ENCODE results near the gene POLD1.
"Not testable (repeated sequence)": the region's sequence is repeated elsewhere in the genome, so short reads cannot be mapped to it uniquely, and the experiment has no call there.

Gene POLD1

GRCh38 chr19:50435627-50436026 lies 51.5 kb downstream of the POLD1 start:
- no peak for DNase-seq (ENCODE audit: low spot score)

GRCh38 chr19:50437862-50438449 lies 53.8 kb downstream of the POLD1 start:
- DNase-seq (ENCODE audit: low spot score) = no peak

- not testable (repeated sequence) for DNase-seq (ENCODE audit: low spot score)
Measured at GRCh38 chr19:50439130-50439529, 55.0 kb downstream of the POLD1 start.

GRCh38 chr19:50444059-50444458 lies 59.9 kb downstream of the POLD1 start:
- DNase-seq (ENCODE audit: low spot score) = no peak

GRCh38 chr19:50447053-50447452 lies 62.9 kb downstream of the POLD1 start:
- no peak for DNase-seq (ENCODE audit: low spot score)

- DNase-seq (ENCODE audit: low spot score) = no peak
Measured at GRCh38 chr19:50447750-50448149, 63.6 kb downstream of the POLD1 start.

GRCh38 chr19:50449236-50449899 lies 65.2 kb downstream of the POLD1 start:
- no peak for DNase-seq (ENCODE audit: low spot score)

GRCh38 chr19:50450369-50451222 lies 66.4 kb downstream of the POLD1 start:
- DNase-seq (ENCODE audit: low spot score) = no peak

GRCh38 chr19:50451223-50451534 lies 67.0 kb downstream of the POLD1 start:
- no peak for DNase-seq (ENCODE audit: low spot score)

- no peak for DNase-seq (ENCODE audit: low spot score)
Measured at GRCh38 chr19:50453243-50453642, 69.1 kb downstream of the POLD1 start.

GRCh38 chr19:50455992-50456391 lies 71.8 kb downstream of the POLD1 start:
- no peak for DNase-seq (ENCODE audit: low spot score)

- no peak for DNase-seq (ENCODE audit: low spot score)
Measured at GRCh38 chr19:50457300-50457699, 73.2 kb downstream of the POLD1 start.

- DNase-seq (ENCODE audit: low spot score) = no peak
Measured at GRCh38 chr19:50458396-50459066, 74.4 kb downstream of the POLD1 start.

GRCh38 chr19:50459067-50459456 lies 74.9 kb downstream of the POLD1 start:
- no peak for DNase-seq (ENCODE audit: low spot score)

- no peak for DNase-seq (ENCODE audit: low spot score)
Measured at GRCh38 chr19:50459638-50460037, 75.5 kb downstream of the POLD1 start.

- DNase-seq (ENCODE audit: low spot score) = no peak
Measured at GRCh38 chr19:50460161-50460765, 76.1 kb downstream of the POLD1 start.

GRCh38 chr19:50461066-50461875 lies 77.1 kb downstream of the POLD1 start:
- DNase-seq (ENCODE audit: low spot score) = peak; percentile 53

- no peak for DNase-seq (ENCODE audit: low spot score)
Measured at GRCh38 chr19:50462970-50463369, 78.8 kb downstream of the POLD1 start.

GRCh38 chr19:50464348-50464747 lies 80.2 kb downstream of the POLD1 start:
- DNase-seq (ENCODE audit: low spot score) = no peak

GRCh38 chr19:50465000-50465399 lies 80.9 kb downstream of the POLD1 start:
- no peak for DNase-seq (ENCODE audit: low spot score)

- DNase-seq (ENCODE audit: low spot score) = peak; percentile 69
Measured at GRCh38 chr19:50465986-50466705, 82.0 kb downstream of the POLD1 start.

Data from hematopoietic multipotent progenitor cell treated with erythropoietin and hydrocortisone succinate and interleukin-3 and kit ligand, for 15 days (in vitro differentiated cells).